IPS-NIHi7 (cell line): Measurements from ENCODE around the gene MAP3K1.

Experiments used
- DNase-seq: peaks from one replicate; pipeline ENCODE4 v3.0.0; 2012; ENCODE audit warnings: mixed read lengths; ENCODE audit errors: extremely low spot score

The MAP3K1 gene

DNA sequence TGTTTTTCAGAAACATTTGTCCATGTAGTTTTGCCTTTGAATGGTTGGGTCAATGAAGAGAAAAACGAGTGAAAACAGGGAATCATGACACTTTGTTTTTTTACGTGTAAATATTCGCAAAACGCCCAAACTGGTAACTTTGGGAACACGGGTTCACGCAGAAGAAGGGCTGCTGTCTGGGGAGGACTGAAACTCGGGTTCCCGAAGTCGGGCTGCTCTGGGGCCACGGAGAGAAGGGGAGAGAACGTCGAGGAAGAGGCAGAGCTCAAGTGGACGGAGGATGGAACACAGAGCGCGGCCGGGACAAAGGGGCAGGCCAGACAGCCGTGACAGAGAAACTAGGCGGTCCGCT is 93.6 kb downstream of the MAP3K1 start:
- DNase-seq = peak; percentile 68

GRCh38 chr5:56909294-56910209 is 94.2 kb downstream of the MAP3K1 start, which contains the start of gene SETD9:
Gene SETD9, plus strand, starts transcription at chr5:56909596. Its CDS starts 50 bp downstream, at chr5:56909646.
- DNase-seq = peak; percentile 98

DNA sequence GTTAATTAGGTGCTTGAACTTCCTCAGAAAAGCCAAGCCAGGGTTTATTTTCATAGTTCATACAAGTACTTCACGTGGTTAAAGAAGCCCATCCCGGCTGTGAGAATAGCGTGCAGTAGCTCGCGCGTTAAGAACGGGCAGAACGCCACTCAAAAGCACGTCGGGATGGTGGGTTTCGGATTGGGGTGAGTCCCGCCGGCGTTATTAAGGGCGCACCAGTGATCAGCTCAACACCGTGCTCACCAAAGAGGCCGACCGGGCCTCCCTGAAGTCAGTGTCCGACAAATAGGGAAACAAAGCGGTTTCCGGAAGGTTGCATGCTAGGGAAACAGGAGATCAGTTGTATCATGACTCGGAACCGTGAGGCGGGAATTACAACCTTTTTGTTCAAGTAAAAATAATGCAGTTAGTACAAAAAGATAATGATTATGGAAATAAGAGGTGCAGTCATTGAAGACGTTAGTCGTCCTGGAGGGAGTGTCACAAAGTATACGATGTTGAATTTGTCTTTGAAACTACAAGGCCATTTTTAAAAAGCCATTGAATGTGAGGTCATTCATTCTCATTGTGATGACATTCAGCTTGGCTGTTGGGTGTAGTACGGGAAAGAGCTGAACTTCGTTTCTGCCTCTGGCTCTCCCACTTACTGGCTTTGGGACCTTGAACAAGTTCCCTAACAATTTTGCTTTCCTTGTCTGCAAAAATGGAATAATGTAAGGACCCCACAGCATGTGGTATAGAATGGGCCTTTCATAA is 95.0 kb downstream of the MAP3K1 start:
- no peak for DNase-seq

DNA sequence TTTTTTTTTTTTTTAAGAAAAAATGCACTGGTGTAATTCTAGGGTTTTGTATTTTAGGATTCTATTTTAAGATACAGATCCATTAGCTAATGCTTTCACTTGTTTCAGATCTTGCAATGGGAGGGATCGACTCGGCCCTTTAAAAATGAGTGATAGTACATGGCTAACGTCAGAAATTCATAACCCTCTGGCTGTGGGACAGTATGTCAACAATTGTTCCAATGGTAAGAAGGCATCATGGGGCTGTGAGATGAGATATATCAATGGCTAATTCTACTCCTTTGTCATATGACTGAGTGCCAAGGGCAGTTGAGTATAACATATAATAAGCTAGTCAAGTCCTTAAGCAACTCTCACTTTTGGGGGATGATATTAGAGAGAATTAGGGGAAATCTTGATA is 98.4 kb downstream of the MAP3K1 start:
- no peak for DNase-seq

- DNase-seq = no peak
These were observed 99.3 kb downstream of the MAP3K1 start for GRCh38 chr5:56914678-56915077.

- no peak for DNase-seq
These were observed 102.2 kb downstream of the MAP3K1 start for GRCh38 chr5:56917534-56917933.

DNA sequence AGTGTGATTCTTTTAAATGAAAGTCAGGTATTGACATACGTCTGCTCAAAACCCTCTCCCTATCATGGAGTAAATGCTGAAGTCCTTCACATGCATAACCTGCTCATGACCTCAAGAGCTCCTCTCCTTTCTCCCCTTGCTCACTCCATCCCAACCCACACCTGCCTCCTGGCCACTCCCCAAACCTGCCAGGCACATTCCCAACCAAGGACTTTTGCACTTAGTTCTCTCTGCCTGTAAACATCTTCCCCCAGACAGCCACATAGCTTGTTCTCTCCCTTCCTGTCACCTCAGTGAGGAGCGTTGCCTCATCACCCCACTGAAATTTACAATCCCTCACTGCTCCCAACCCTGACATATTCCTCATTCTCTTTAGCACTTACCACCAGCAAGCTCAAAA is 102.7 kb downstream of the MAP3K1 start:
- peak; percentile 12 for DNase-seq

GRCh38 chr5:56919942-56920662 is 104.8 kb downstream of the MAP3K1 start:
- no peak for DNase-seq

DNA sequence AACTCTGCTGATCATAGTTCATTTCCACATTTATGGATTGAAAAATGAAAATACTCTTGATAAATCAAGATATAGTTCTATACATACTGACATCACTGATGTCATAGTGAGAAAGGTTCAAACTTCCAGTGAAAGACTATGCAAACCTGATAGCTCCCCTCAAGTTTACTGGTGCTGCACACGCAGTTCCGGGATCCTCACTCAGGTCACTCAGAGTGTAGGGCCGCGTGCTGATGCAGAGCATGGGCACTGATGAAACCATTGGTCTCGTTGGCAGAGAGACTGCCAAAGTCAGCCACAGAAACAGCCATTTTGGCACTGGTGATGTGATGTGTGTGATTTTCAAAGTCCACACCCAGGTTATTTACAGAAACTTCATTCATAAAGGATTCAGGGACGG is 107.6 kb downstream of the MAP3K1 start:
- no peak for DNase-seq

DNA sequence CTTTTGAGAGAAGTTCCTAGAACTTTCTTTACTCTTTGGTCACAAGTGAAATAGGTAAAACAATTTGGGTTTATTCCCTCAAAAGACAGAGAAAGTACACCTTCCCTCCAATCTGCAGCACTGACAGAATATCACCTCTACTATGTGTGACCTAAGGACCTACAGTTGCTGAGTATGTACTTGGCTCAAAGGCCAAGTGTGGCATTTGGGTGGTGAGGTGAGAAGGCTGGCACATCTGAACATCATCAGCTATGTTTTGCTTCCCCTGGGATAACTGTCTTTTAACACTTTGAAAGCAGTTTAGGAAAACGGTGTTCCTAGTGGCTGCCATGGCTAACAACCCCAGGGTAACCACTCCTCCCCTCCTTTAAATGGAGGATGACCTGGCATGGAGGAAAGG is 119.0 kb downstream of the MAP3K1 start:
- DNase-seq = no peak

DNA sequence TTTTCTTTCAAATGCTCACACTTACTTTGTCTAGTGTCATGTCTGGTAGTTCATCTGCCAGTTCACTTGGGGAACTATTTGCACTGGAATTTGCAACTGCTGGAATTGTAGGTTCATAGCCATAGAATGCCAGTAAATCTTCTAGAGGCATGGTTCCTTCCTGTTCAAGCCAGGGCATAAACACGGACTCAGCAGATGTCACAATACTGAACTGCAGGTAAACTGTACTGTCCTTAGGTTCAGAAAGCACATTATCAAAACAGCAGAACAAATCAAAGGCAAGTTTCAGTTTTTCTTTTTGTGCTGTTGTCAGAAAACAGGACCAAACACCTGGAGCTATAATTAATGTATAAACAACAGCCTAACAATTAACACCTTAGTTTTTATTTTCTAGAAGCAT is 123.5 kb downstream of the MAP3K1 start:
- no peak for DNase-seq

GRCh38 chr5:56941981-56942380 is 126.6 kb downstream of the MAP3K1 start:
- no peak for DNase-seq
